A673 (cell line): Measurements from ENCODE around the gene LNP1.

Experiments
- EZH2 ChIP-seq: fragments of 200-600 bp; sonication (generic); IDR thresholded peaks from 2 replicates; pipeline ENCODE4 v1.6.1; 2017; ENCODE audit warnings: borderline replicate concordance, low read depth, mild to moderate bottlenecking, mixed read lengths, antibody characterized with exemption, low read length; ENCODE audit not compliant: poor library complexity, severe bottlenecking
- TF ChIP-seq, protein P1 (sequence below): fragments of 300-800, 200-600 bp; sonication (generic); conservative IDR thresholded peaks from 2 replicates; pipeline ENCODE4 v1.5.1; 2017; ENCODE audit warnings: low read depth, mild to moderate bottlenecking, antibody characterized with exemption, low read length, moderate library complexity, mixed read lengths

DNA sequence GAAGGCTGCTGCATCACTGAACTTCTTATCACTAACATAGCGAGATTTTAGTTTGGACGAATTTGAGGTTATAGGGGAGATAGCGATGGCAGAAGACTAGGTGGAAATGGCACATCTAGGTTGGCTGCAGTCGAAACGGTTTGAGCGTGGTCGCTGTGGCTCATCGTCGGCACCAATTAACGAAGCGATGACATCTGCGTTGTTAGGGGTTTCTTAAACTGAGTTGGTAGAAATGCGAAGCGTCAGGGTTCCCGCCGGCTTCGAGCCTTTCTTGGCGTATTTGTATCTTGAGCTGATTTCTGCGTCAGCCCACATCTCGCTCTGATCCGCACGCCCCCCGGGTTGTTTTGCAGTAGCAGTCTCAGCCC, 319 bp downstream of the LNP1 start:
- TF ChIP-seq, protein P1, sequence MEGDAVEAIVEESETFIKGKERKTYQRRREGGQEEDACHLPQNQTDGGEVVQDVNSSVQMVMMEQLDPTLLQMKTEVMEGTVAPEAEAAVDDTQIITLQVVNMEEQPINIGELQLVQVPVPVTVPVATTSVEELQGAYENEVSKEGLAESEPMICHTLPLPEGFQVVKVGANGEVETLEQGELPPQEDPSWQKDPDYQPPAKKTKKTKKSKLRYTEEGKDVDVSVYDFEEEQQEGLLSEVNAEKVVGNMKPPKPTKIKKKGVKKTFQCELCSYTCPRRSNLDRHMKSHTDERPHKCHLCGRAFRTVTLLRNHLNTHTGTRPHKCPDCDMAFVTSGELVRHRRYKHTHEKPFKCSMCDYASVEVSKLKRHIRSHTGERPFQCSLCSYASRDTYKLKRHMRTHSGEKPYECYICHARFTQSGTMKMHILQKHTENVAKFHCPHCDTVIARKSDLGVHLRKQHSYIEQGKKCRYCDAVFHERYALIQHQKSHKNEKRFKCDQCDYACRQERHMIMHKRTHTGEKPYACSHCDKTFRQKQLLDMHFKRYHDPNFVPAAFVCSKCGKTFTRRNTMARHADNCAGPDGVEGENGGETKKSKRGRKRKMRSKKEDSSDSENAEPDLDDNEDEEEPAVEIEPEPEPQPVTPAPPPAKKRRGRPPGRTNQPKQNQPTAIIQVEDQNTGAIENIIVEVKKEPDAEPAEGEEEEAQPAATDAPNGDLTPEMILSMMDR: no peak
- TF ChIP-seq EZH2: no peak
